Mucosa of rectum (tissue), 2 donors: ENCODE measurements around the gene ZNF438.

Experiments
- H3K27ac ChIP-seq, 2 donors: one replicate each; pipeline ENCODE4 v1.7.0; 2013; ENCODE audit warnings: inconsistent platforms in 2 of 2, low read depth in 2 of 2, low read length in 2 of 2
- H3K27me3 ChIP-seq, 2 donors: one replicate each; pipeline ENCODE4 v1.7.0; 2013; ENCODE audit warnings: low read length in 2 of 2; ENCODE audit not compliant: control insufficient read depth in 2 of 2, insufficient read depth in 2 of 2
- H3K36me3 ChIP-seq, 2 donors: one replicate each; pipeline ENCODE4 v1.7.0; 2013; ENCODE audit warnings: low read length in 2 of 2; ENCODE audit not compliant: control insufficient read depth in 2 of 2, insufficient read depth in 2 of 2
- H3K4me1 ChIP-seq, 2 donors: one replicate each; pipeline ENCODE4 v1.7.0; 2013; ENCODE audit warnings: low read length in 2 of 2, mild to moderate bottlenecking in 1 of 2; ENCODE audit not compliant: control insufficient read depth in 2 of 2, insufficient read depth in 2 of 2
- H3K4me3 ChIP-seq, 2 donors: one replicate each; pipeline ENCODE4 v1.7.0; 2013; ENCODE audit warnings: low read length in 2 of 2
- H3K9ac ChIP-seq, 2 donors: one replicate each; pipeline ENCODE4 v1.7.0; 2013; ENCODE audit warnings: low read length in 2 of 2, low read depth in 1 of 2, mild to moderate bottlenecking in 1 of 2
- H3K9me3 ChIP-seq, 2 donors: one replicate each; pipeline ENCODE4 v1.7.0; 2013; ENCODE audit warnings: low read length in 2 of 2; ENCODE audit not compliant: control insufficient read depth in 2 of 2
- donor health status: healthy.
- donor health status: Normal muscosa, but diverticular disease.

ZNF438 gene

GRCh38 chr10:30846710-30847109 is 185.0 kb downstream of the ZNF438 start:
- H3K4me1 ChIP-seq, result no peaks in the 10 kb centered on the region
- no peak overlapping the region for H3K27ac ChIP-seq
- no peaks in the 10 kb centered on the region for H3K27me3 ChIP-seq
- H3K9ac ChIP-seq, result no peak overlapping the region
- H3K4me3 ChIP-seq, result no peak overlapping the region
- no peaks in the 10 kb centered on the region for H3K9me3 ChIP-seq
- peaks cover 0 to 2% of the 10 kb centered on the region in 2 donors for H3K36me3 ChIP-seq

- Histone ChIP-seq H3K4me3 (no peak overlapping the region), H3K9me3 (no peaks in the 10 kb centered on the region), H3K27me3 (no peaks in the 10 kb centered on the region), H3K4me1 (no peaks in the 10 kb centered on the region), H3K36me3 (no peaks in the 10 kb centered on the region), H3K27ac (no peak overlapping the region), H3K9ac (no peak overlapping the region)
Measured at GRCh38 chr10:30842894-30843293, 188.8 kb downstream of the ZNF438 start.

DNA sequence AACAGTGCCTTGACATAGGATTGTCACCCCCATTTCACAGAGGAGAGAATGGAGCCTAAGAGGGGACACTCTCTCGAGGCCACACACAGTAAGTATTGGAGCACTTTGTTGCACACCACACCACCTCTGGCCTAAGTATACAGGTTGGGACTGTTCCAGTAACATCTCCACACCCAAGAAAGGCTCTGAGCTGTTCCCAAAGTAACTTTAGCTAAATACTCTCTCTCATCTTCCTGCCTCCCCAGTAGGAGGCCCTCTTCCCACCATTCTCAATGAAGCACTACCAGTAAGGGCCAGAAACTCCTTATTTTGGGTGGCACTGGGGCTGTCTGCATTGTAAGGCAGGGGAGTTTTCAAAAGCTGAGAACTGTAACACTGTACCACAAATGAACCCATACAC is 189.5 kb downstream of the ZNF438 start:
- no peaks in the 10 kb centered on the region for H3K4me1 ChIP-seq
- H3K4me3 ChIP-seq, result no peak overlapping the region
- no peaks in the 10 kb centered on the region for H3K36me3 ChIP-seq
- H3K27ac ChIP-seq, result no peak overlapping the region
- H3K27me3 ChIP-seq, result no peaks in the 10 kb centered on the region
- H3K9ac ChIP-seq, result no peak overlapping the region
- no peaks in the 10 kb centered on the region for H3K9me3 ChIP-seq

- Histone ChIP-seq H3K27ac (no peak overlapping the region), H3K27me3 (no peaks in the 10 kb centered on the region), H3K9ac (no peak overlapping the region), H3K4me1 (no peaks in the 10 kb centered on the region), H3K4me3 (no peak overlapping the region), H3K36me3 (no peaks in the 10 kb centered on the region), H3K9me3 (no peaks in the 10 kb centered on the region)
Measured at GRCh38 chr10:30840395-30841050, 191.1 kb downstream of the ZNF438 start.

DNA sequence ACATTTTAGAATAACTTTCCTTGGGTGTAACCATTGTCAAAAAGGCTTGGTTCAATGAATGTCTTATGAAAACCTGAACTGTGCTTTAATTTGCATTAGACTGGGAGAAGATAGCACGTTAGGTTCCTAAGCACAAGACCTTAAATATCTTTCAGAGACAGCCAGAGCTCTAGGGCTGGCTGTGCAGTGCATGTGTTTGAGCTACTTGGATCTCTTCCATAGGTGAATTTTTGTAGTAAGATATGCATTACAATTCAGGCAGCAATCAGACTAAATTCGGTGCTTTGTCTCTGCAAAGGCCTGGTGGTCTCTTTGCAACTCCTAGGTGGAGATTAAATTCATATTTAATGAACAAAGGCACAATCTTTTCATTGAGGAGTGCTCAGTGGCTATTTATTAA is 192.0 kb downstream of the ZNF438 start:
- no peak overlapping the region for H3K9ac ChIP-seq
- no peaks in the 10 kb centered on the region for H3K36me3 ChIP-seq
- no peaks in the 10 kb centered on the region for H3K27me3 ChIP-seq
- H3K4me3 ChIP-seq, result no peak overlapping the region
- H3K4me1 ChIP-seq, result no peaks in the 10 kb centered on the region
- no peak overlapping the region for H3K27ac ChIP-seq
- H3K9me3 ChIP-seq, result no peaks in the 10 kb centered on the region

DNA sequence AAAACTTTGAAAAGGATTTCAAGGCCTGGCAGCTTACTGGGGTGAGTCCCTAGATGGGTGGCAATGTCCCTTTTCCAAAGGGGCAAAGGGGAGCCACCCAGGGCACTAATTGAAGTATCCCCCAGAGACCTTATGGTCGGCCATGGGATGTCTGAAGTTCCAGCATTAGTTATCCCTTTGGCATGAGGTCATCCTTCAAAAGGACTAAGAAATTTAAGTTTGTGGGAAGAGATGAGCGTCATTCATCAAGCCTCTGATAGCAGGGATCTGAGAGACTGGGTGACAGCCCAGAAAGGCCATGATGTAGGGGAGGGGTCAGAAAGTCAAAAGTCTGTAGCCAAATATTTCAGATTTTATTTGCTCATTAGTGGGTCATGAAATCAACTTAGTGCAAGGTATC is 195.3 kb downstream of the ZNF438 start:
- Histone ChIP-seq H3K4me3 (no peak overlapping the region), H3K9ac (no peak overlapping the region), H3K27ac (no peak overlapping the region), H3K27me3 (no peaks in the 10 kb centered on the region), H3K9me3 (no peaks in the 10 kb centered on the region), H3K36me3 (no peaks in the 10 kb centered on the region), H3K4me1 (no peaks in the 10 kb centered on the region)

DNA sequence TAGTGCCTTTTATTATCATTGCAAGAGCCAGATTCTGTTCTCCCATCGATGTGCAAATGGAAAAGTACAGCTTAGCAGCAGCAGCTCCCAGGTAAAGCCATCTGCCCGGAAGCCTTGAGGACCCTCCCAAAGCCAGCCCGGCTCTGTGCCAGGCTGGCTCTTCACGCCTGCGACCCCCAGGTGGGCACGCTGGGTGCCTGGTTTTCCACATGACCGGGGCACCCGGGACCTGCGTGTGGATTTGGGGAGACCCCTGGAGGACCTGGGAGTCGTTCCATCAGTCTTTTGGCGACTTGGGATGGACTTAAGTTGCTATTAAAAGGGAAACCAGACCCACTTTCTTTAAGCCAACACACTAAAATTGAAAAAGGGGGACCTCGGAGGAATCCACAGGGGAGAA is 196.5 kb downstream of the ZNF438 start:
- Histone ChIP-seq H3K36me3 (no peaks in the 10 kb centered on the region), H3K27me3 (no peaks in the 10 kb centered on the region), H3K4me3 (no peak overlapping the region), H3K9me3 (no peaks in the 10 kb centered on the region), H3K4me1 (no peaks in the 10 kb centered on the region), H3K27ac (no peak overlapping the region), H3K9ac (no peak overlapping the region)

GRCh38 chr10:30834651-30835050 is 197.0 kb downstream of the ZNF438 start:
- no peak overlapping the region for H3K9ac ChIP-seq
- H3K4me1 ChIP-seq, result no peaks in the 10 kb centered on the region
- no peak overlapping the region for H3K4me3 ChIP-seq
- no peaks in the 10 kb centered on the region for H3K36me3 ChIP-seq
- H3K27ac ChIP-seq, result no peak overlapping the region
- H3K9me3 ChIP-seq, result no peaks in the 10 kb centered on the region
- H3K27me3 ChIP-seq, result no peaks in the 10 kb centered on the region

GRCh38 chr10:30834153-30834552 is 197.5 kb downstream of the ZNF438 start:
- H3K4me3 ChIP-seq, result no peak overlapping the region
- no peaks in the 10 kb centered on the region for H3K27me3 ChIP-seq
- H3K36me3 ChIP-seq, result no peaks in the 10 kb centered on the region
- H3K9me3 ChIP-seq, result no peaks in the 10 kb centered on the region
- no peak overlapping the region for H3K27ac ChIP-seq
- no peak overlapping the region for H3K9ac ChIP-seq
- H3K4me1 ChIP-seq, result no peaks in the 10 kb centered on the region

GRCh38 chr10:30833628-30833970 is 198.1 kb downstream of the ZNF438 start:
- H3K4me1 ChIP-seq, result no peaks in the 10 kb centered on the region
- no peak overlapping the region for H3K9ac ChIP-seq
- no peak overlapping the region for H3K27ac ChIP-seq
- no peaks in the 10 kb centered on the region for H3K9me3 ChIP-seq
- no peak overlapping the region for H3K4me3 ChIP-seq
- no peaks in the 10 kb centered on the region for H3K36me3 ChIP-seq
- no peaks in the 10 kb centered on the region for H3K27me3 ChIP-seq
